Measurements from ENCODE around the gene RAD18. TPM values are rescaled to one million over a fixed set of nuclear protein-coding genes. Genes with fewer than 3 reads are reported as not detected.

Gene RAD18
- total and polyA plus RNA-seq, 9 of the 15 experiments (the other 6 are each of a cell fraction or from before 2014, with no cell fraction given), result 19.2 to 49.4 (median 34.4) TPM

DNA sequence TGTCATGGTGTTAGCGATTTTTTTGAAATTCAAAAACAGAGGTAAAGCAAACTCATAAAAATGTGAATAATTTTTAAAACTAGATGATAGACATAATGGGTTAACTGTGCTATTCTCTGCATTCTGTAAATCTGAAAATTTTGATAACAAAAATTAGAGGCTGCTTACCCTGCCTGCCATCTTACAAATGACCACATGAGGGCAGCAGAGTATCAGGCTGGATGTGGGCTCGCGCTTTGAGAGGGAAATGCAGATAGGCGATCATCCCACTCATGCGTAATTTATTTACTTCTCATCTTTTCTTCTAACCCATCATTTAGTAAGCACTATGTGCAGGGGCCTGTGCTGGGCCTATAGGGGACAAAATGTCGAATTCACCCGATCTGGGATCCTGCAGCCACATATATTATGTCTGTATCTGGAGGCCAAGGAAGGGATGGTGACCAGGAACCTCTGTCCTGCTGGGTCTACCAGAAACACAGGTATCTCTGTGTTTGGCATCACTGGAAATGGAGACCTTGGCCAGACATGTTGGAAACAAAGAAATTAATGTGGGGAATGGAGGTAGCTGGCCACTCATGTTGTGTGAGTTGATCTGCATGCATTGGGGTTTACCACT lies 7.8 kb upstream of the RAD18 start (continued):
- TF ChIP-seq, protein P1, sequence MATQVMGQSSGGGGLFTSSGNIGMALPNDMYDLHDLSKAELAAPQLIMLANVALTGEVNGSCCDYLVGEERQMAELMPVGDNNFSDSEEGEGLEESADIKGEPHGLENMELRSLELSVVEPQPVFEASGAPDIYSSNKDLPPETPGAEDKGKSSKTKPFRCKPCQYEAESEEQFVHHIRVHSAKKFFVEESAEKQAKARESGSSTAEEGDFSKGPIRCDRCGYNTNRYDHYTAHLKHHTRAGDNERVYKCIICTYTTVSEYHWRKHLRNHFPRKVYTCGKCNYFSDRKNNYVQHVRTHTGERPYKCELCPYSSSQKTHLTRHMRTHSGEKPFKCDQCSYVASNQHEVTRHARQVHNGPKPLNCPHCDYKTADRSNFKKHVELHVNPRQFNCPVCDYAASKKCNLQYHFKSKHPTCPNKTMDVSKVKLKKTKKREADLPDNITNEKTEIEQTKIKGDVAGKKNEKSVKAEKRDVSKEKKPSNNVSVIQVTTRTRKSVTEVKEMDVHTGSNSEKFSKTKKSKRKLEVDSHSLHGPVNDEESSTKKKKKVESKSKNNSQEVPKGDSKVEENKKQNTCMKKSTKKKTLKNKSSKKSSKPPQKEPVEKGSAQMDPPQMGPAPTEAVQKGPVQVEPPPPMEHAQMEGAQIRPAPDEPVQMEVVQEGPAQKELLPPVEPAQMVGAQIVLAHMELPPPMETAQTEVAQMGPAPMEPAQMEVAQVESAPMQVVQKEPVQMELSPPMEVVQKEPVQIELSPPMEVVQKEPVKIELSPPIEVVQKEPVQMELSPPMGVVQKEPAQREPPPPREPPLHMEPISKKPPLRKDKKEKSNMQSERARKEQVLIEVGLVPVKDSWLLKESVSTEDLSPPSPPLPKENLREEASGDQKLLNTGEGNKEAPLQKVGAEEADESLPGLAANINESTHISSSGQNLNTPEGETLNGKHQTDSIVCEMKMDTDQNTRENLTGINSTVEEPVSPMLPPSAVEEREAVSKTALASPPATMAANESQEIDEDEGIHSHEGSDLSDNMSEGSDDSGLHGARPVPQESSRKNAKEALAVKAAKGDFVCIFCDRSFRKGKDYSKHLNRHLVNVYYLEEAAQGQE (IDR thresholded peaks at IDR 0.05; ENCODE audit: borderline replicate concordance), result peak; percentile 77; the same call in 1 of the 2 replicates
- TF ChIP-seq, protein P1 (CRISPR knock-in tag; IDR thresholded peaks at IDR 0.05; ENCODE audit: low read depth), result no peak
- TF ChIP-seq, protein P2, sequence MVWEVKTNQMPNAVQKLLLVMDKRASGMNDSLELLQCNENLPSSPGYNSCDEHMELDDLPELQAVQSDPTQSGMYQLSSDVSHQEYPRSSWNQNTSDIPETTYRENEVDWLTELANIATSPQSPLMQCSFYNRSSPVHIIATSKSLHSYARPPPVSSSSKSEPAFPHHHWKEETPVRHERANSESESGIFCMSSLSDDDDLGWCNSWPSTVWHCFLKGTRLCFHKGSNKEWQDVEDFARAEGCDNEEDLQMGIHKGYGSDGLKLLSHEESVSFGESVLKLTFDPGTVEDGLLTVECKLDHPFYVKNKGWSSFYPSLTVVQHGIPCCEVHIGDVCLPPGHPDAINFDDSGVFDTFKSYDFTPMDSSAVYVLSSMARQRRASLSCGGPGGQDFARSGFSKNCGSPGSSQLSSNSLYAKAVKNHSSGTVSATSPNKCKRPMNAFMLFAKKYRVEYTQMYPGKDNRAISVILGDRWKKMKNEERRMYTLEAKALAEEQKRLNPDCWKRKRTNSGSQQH (CRISPR knock-in tag; IDR thresholded peaks at IDR 0.05), result no peak
- 0 out of 2 replicates have a peak, but pooled peaks have one; percentile 19 for TF ChIP-seq MYC (IDR thresholded peaks at IDR 0.05; ENCODE audit: low read depth, low read length)
- TF ChIP-seq MYC (CRISPR knock-in tag; IDR thresholded peaks at IDR 0.05; ENCODE audit: borderline replicate concordance, low read depth), result no peak
- no peak for TF ChIP-seq DACH1 (IDR thresholded peaks at IDR 0.05; ENCODE audit: partially characterized antibody)
- TF ChIP-seq, protein P3, sequence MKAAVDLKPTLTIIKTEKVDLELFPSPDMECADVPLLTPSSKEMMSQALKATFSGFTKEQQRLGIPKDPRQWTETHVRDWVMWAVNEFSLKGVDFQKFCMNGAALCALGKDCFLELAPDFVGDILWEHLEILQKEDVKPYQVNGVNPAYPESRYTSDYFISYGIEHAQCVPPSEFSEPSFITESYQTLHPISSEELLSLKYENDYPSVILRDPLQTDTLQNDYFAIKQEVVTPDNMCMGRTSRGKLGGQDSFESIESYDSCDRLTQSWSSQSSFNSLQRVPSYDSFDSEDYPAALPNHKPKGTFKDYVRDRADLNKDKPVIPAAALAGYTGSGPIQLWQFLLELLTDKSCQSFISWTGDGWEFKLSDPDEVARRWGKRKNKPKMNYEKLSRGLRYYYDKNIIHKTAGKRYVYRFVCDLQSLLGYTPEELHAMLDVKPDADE (conservative IDR thresholded peaks at IDR 0.05; ENCODE audit: control insufficient read depth, low read depth, low read length), result no peak
- TF ChIP-seq, protein P4, sequence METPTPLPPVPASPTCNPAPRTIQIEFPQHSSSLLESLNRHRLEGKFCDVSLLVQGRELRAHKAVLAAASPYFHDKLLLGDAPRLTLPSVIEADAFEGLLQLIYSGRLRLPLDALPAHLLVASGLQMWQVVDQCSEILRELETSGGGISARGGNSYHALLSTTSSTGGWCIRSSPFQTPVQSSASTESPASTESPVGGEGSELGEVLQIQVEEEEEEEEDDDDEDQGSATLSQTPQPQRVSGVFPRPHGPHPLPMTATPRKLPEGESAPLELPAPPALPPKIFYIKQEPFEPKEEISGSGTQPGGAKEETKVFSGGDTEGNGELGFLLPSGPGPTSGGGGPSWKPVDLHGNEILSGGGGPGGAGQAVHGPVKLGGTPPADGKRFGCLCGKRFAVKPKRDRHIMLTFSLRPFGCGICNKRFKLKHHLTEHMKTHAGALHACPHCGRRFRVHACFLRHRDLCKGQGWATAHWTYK (CRISPR knock-in tag; IDR thresholded peaks at IDR 0.05), result 0 out of 2 replicates have a peak, but pooled peaks have one; percentile 36
- no peak for TF ChIP-seq ERF (CRISPR knock-in tag; IDR thresholded peaks at IDR 0.05)
- TF ChIP-seq RAD51 (IDR thresholded peaks at IDR 0.05; ENCODE audit: borderline replicate concordance, low read depth), result no peak
